Measurements from ENCODE around the gene ZBTB49.

ZBTB49 gene

DNA sequence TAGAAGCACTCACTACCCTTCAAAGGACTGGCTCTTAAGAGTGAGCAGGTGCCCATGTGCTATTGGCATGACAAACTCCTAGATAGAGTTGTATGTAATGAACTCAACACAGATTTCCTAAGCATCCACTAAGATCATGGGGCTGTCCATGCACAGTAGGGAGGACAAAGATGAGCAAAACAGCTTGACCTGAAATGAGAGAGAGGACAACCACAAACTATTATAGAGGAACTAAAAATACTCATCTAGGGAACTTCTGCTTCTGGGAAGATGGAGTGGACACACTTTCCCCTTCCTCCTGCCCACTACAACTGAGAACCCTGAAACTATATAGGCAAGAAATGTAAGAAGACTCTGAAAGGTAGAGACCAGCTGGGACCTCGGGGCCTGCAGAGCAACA, 21.3 kb upstream of the ZBTB49 start:
- CTCF ChIA-PET = interaction anchor here (0.6 kb wide), 1 partner anchor 249 kb away, joined by 3 read pairs; no protein-coding TSS in a partner anchor
- H3K27ac ChIP-seq = peak overlapping the region; percentile 80
- TF ChIP-seq, protein P1, sequence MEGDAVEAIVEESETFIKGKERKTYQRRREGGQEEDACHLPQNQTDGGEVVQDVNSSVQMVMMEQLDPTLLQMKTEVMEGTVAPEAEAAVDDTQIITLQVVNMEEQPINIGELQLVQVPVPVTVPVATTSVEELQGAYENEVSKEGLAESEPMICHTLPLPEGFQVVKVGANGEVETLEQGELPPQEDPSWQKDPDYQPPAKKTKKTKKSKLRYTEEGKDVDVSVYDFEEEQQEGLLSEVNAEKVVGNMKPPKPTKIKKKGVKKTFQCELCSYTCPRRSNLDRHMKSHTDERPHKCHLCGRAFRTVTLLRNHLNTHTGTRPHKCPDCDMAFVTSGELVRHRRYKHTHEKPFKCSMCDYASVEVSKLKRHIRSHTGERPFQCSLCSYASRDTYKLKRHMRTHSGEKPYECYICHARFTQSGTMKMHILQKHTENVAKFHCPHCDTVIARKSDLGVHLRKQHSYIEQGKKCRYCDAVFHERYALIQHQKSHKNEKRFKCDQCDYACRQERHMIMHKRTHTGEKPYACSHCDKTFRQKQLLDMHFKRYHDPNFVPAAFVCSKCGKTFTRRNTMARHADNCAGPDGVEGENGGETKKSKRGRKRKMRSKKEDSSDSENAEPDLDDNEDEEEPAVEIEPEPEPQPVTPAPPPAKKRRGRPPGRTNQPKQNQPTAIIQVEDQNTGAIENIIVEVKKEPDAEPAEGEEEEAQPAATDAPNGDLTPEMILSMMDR (conservative IDR thresholded peaks at IDR 0.05; ENCODE audit: low read depth) = no peak
- no peak for DNase-seq (ENCODE audit: low spot score)
- POLR2A ChIA-PET (ENCODE audit: low non-redundant PET) = no interaction called here

DNA sequence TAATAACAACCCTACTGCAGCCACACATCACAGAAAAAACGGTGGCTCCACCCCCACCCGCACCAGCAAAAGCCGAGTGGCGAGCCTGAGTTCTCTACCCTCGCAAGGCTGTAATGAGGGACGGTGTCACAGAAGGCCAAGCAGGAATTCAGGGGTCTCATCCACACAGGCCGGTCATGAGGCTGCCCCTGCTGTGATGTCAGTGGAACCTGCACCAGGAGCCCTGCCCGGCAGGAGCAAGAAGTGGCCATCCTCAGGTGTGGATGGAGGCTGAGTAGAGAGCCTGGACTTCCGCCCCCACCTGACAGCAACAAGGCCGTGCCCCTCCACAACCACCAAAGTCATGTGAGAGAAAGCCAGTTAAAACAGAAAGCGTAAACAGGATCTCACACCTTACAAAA, 20.7 kb upstream of the ZBTB49 start:
- peak overlapping the region; percentile 80 for H3K27ac ChIP-seq
- CTCF ChIA-PET = no interaction called here
- DNase-seq (ENCODE audit: low spot score) = no peak
- TF ChIP-seq, protein P1 (conservative IDR thresholded peaks at IDR 0.05; ENCODE audit: low read depth) = no peak
- POLR2A ChIA-PET (ENCODE audit: low non-redundant PET) = no interaction called here

DNA sequence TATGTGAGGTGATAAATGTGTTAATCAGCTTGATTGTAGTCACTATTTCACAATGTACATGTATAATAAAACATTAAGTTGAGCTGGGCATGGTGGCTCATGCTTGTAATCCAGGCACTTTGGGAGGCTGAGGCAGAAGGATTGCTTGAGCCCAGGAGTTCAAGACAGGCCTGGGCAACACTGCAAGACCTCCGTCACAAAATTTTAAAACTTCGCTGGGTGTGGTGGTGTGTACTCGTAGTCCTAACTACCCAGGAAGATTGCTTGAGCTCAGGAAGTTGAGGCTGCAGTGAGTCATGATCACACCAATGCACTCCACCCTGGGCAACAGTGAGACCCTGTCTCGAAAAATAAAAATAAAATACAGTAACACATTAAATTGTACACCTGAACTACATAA, 20.2 kb upstream of the ZBTB49 start:
- no peak for DNase-seq (ENCODE audit: low spot score)
- H3K27ac ChIP-seq = peak overlapping the region; percentile 80
- ChIA-PET POLR2A (ENCODE audit: low non-redundant PET) (no interaction called here), CTCF (no interaction called here)
- TF ChIP-seq, protein P1 (conservative IDR thresholded peaks at IDR 0.05; ENCODE audit: low read depth) = no peak

DNA sequence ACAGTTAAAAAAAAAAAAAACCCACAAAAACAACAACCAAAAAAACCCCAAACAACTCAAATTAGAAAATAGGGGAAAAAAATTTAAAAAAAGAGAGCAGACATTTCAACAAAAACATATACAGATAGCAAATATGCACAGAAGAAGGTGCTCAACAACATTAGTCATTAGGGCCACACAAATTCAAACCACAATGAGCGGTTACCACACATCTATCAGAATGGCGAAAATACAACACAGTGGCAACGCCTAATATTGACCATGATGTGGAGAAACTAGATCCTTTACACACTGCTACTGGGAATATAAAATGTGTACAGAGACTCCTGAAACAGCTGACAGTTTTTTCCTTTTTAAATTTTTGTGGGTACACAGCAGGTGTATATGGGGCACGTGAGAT, 19.5 kb upstream of the ZBTB49 start:
- POLR2A ChIA-PET (ENCODE audit: low non-redundant PET) = no interaction called here
- TF ChIP-seq, protein P1 (conservative IDR thresholded peaks at IDR 0.05; ENCODE audit: low read depth) = no peak
- no peak for DNase-seq (ENCODE audit: low spot score)
- no peak overlapping the region for H3K27ac ChIP-seq
- CTCF ChIA-PET = no interaction called here

DNA sequence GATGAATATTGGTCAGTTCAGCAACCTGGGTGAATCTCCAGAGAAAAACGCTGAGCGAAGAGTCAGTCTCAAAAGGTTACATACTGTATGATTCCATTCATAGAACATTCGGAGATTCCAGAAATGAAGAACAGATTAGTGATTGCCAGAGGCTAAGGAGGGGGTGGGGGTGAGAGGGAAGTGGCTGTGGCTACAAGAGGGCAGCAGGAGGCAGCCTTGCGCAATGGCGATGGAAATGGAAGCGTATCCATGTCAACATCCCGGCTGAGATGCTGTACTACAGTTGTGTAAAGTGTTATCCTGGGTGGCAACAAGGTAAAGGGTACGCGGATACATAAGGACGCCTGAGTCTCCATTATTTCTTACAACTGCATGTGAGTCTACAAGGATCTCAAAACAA, 18.1 kb upstream of the ZBTB49 start:
- no peak overlapping the region for H3K27ac ChIP-seq
- ChIA-PET CTCF (no interaction called here), POLR2A (ENCODE audit: low non-redundant PET) (no interaction called here)
- DNase-seq (ENCODE audit: low spot score) = no peak
- TF ChIP-seq, protein P1 (conservative IDR thresholded peaks at IDR 0.05; ENCODE audit: low read depth) = no peak

DNA sequence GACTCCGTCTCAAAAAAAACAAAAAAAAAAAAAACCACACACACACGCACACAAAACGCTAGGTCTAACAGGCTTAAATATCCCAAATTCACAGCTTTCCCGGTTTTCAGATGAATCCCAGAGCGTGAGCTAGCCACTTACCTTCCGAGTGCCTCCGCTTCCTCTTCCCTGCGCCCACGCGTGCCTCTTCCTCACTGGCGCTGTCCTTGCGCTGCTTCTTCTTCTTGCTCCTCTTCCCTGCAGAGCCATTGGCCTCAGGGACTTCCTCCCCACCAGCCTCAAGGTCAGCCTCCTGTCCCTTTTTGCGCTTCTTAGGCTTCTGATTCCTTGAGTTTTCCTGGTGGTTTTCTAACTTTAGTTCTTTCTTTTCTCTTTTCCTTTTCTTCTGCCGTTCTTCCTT, 15.8 kb upstream of the ZBTB49 start:
- 0 out of 2 replicates have a peak overlapping the region, but pooled peaks have one; percentile 3 for H3K27ac ChIP-seq
- POLR2A ChIA-PET (ENCODE audit: low non-redundant PET) = no interaction called here
- TF ChIP-seq, protein P1 (conservative IDR thresholded peaks at IDR 0.05; ENCODE audit: low read depth) = no peak
- no peak for DNase-seq (ENCODE audit: low spot score)
- CTCF ChIA-PET = no interaction called here

DNA sequence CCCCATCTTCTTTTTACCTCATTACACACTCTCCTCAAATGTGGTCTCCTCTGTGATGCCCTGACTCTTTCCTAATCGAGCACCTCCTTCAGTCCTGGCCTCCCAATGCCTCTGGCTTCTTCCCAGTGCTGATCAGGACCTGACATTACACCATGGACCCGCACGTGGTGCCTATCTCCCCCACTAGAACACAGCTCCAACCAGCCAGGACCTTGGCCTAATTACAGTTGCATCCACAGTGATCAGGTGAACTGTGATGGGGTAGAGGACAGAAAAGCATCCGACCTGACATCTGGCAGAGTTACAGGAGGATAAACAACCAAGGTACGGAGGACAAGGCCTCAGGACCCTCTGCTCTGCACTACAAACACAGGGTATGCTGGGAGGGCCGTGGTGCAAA, 12.5 kb upstream of the ZBTB49 start:
- TF ChIP-seq, protein P1 (conservative IDR thresholded peaks at IDR 0.05; ENCODE audit: low read depth) = no peak
- ChIA-PET POLR2A (ENCODE audit: low non-redundant PET) (no interaction called here), CTCF (no interaction called here)
- no peak for DNase-seq (ENCODE audit: low spot score)
- no peak overlapping the region for H3K27ac ChIP-seq

Data from RWPE1 (cell line).